Naive thymus-derived CD4-positive, alpha-beta T cell (primary cell): ENCODE measurements around the gene NPAS3. TPM values are rescaled to one million over a fixed set of nuclear protein-coding genes. Genes with fewer than 3 reads are reported as not detected.

Source experiments
- ATAC-seq: fragments of 150-1000 bp; cut with Tn5 transposase; 2 replicates; pipeline ENCODE4 v1.10.0; 2021; ENCODE audit warnings: mild to moderate bottlenecking, moderate library complexity
- CTCF ChIA-PET: fragments of 350-600 bp; sonication (Branson Sonifier 250); formaldehyde crosslinking; loops from one replicate; lab custom pipeline; 2021; ENCODE audit warnings: antibody characterized with exemption; lab: Charles Lee
- POLR2A ChIA-PET: fragments of 350-600 bp; sonication (Branson Sonifier 250); formaldehyde crosslinking; loops from one replicate; lab custom pipeline; 2021; ENCODE audit warnings: antibody characterized with exemption, inconsistent platforms; lab: Charles Lee
- DNase-seq, 9 donors: peaks; one replicate each; pipeline versions ENCODE4 v3.0.0 to v3.0.0-alpha.2; 2020 to 2022; ENCODE audit warnings: mixed read lengths in 1 of 9
- H3K27ac ChIP-seq: one replicate; pipeline ENCODE4 v1.7.0; 2013; ENCODE audit warnings: mild to moderate bottlenecking, low read depth, low read length, moderate library complexity
- H3K27me3 ChIP-seq, 2 donors: one replicate each; pipeline ENCODE4 v1.7.0; 2013; ENCODE audit warnings: low read length in 2 of 2, mild to moderate bottlenecking in 2 of 2, moderate library complexity in 2 of 2; ENCODE audit not compliant: control insufficient read depth in 2 of 2, insufficient read depth in 2 of 2
- H3K36me3 ChIP-seq, 3 experiments: 1 replicate in 2 of 3; 2 replicates in 1 of 3; pipeline ENCODE4 v1.7.0; 2013; ENCODE audit warnings: low read length in 3 of 3, mild to moderate bottlenecking in 3 of 3, moderate library complexity in 1 of 3; ENCODE audit not compliant: insufficient read depth in 3 of 3, control insufficient read depth in 2 of 3
- H3K4me1 ChIP-seq, 2 donors: one replicate each; pipeline ENCODE4 v1.7.0; 2013; ENCODE audit warnings: low read length in 2 of 2, mild to moderate bottlenecking in 2 of 2, moderate library complexity in 1 of 2; ENCODE audit not compliant: control insufficient read depth in 2 of 2, insufficient read depth in 2 of 2
- H3K4me3 ChIP-seq: 2 replicates; pipeline ENCODE4 v1.7.0; 2013; ENCODE audit warnings: mild to moderate bottlenecking, low read length
- H3K9me3 ChIP-seq, 3 experiments: 1 replicate in 2 of 3; 2 replicates in 1 of 3; pipeline ENCODE4 v1.7.0; 2013; ENCODE audit warnings: low read length in 3 of 3; ENCODE audit not compliant: control insufficient read depth in 2 of 3
- H3K27ac Mint-ChIP-seq, 9 donors: one replicate each; pipeline ENCODE4 v1.8.0; 2020 to 2022; ENCODE audit warnings: mixed read lengths in 9 of 9, mild to moderate bottlenecking in 8 of 9, moderate library complexity in 5 of 9, inconsistent platforms in 2 of 9
- H3K27me3 Mint-ChIP-seq, 5 donors: one replicate each; pipeline ENCODE4 v1.8.0; 2021 to 2022; ENCODE audit warnings: mixed read lengths in 5 of 5, mild to moderate bottlenecking in 1 of 5
- H3K36me3 Mint-ChIP-seq, 5 donors: one replicate each; pipeline ENCODE4 v1.8.0; 2020 to 2022; ENCODE audit warnings: mixed read lengths in 5 of 5, mild to moderate bottlenecking in 3 of 5, inconsistent platforms in 1 of 5
- H3K4me1 Mint-ChIP-seq, 7 donors: one replicate each; pipeline ENCODE4 v1.8.0; 2020 to 2022; ENCODE audit warnings: mixed read lengths in 7 of 7, mild to moderate bottlenecking in 3 of 7, inconsistent platforms in 1 of 7
- H3K4me3 Mint-ChIP-seq, 10 donors: one replicate each; pipeline ENCODE4 v1.8.0; 2020 to 2022; ENCODE audit warnings: mild to moderate bottlenecking in 10 of 10, mixed read lengths in 10 of 10, moderate library complexity in 6 of 10, inconsistent platforms in 2 of 10
- H3K9me3 Mint-ChIP-seq, 11 donors: one replicate each; pipeline ENCODE4 v1.8.0; 2020 to 2022; ENCODE audit warnings: mixed read lengths in 11 of 11, mild to moderate bottlenecking in 4 of 11, inconsistent platforms in 1 of 11, moderate library complexity in 1 of 11
- intact Hi-C, 2 donors: fragments of 100-400 bp; cut with micrococcal nuclease; formaldehyde crosslinking; loops; one replicate each; pipeline ENCODE4 v1.15.1; 2023
- polyA plus RNA-seq, 2 donors: library from polyadenylated mRNA; unstranded; fragments of 300-500 nt; fragmentation: Illumina TruSeq; gene quantifications; one replicate each; pipeline ENCODE4 v1.2.3, GENCODE V29; 2021
- total RNA-seq, 6 experiments: library from RNA in 5 of 6; stranded (reverse) in 5 of 6; gene quantifications; 1 replicate in 5 of 6; 2 replicates in 1 of 6; pipeline ENCODE4 v1.2.3 and lab custom pipeline; 2021 to 2026

NPAS3 gene
- total and polyA plus RNA-seq, 7 experiments from 2014 or later = not detected

DNA sequence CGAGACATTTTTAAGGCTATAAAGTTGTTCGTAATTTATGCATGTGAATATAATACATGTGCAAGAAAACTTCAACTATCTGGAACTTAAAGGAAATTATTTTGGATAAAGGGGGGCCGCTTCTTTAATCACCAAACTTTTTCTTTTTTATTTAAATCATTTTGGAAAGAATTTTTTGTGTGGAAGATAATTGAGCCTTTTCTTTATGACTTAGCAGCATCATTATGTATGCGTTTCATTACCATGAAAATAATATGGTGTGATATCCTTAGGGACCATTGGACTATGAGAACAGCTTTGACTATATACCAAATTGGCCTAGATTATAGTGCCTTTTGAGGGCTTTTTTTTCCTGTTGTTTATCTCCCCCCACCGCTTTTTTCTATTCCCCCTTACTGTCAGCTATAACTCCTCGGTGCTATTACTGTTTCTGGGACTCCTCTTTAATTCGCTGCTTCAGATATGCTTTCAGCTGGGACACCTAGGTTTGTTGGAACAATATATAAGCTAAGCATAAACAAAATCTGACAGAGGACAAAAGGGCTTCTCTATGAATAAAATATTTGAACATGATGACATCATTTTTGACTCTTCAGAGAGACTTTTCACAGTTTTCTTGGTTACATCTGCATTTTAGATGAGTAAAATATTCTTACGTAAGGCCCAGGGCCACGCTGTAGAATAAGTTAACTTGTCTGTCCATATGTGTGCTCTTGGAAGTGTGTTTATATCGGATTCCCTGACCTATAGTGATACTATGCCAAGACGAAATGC is 392.7 kb downstream of the NPAS3 start:
- POLR2A ChIA-PET = no interaction called here
- H3K9me3 ChIP-seq = no peaks in the 10 kb centered on the region
- H3K4me3 Mint-ChIP-seq = no peak overlapping the region
- no peaks in the 10 kb centered on the region for H3K4me1 Mint-ChIP-seq
- no peaks in the 10 kb centered on the region for H3K4me1 ChIP-seq
- no peak for DNase-seq
- H3K27me3 ChIP-seq = no peaks in the 10 kb centered on the region
- H3K27ac ChIP-seq = no peak overlapping the region
- no peak overlapping the region for H3K27ac Mint-ChIP-seq
- H3K27me3 Mint-ChIP-seq = no peaks in the 10 kb centered on the region
- no peak for ATAC-seq
- peaks cover 0 to 4% (median 0%) of the 10 kb centered on the region in 3 experiments for H3K36me3 ChIP-seq
- H3K36me3 Mint-ChIP-seq = no peaks in the 10 kb centered on the region
- peaks cover 0 to 10% (median 0%) of the 10 kb centered on the region in 11 donors for H3K9me3 Mint-ChIP-seq
- no peak overlapping the region for H3K4me3 ChIP-seq
- CTCF ChIA-PET = no interaction called here
- intact Hi-C loops = no loop called here

DNA sequence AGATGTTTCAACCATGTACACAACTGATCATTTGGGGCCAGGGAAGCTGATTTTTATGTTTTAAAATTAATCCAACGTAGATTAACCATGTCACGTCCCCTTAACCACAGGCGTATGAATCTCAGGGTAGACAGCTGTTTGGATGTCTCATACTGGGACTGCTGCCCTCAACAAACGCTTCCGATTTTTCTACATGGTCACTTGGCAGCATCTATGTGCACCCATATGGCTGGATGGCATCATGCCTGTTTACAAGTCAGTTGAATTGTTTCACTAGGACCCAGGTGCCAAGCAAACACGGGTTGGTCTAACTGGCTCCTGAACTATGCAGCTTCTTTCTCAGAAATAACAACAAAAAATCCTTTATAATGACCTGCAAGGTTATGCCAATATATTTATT is 393.8 kb downstream of the NPAS3 start:
- Mint-ChIP-seq H3K4me3 (no peak overlapping the region), H3K36me3 (no peaks in the 10 kb centered on the region), H3K9me3 (peaks cover 0 to 16% (median 5%) of the 10 kb centered on the region in 11 donors), H3K4me1 (no peaks in the 10 kb centered on the region), H3K27me3 (no peaks in the 10 kb centered on the region), H3K27ac (no peak overlapping the region)
- intact Hi-C loops = no loop called here
- CTCF ChIA-PET = no interaction called here
- DNase-seq = no peak
- no peaks in the 10 kb centered on the region for H3K27me3 ChIP-seq
- H3K9me3 ChIP-seq = no peaks in the 10 kb centered on the region
- no peak overlapping the region for H3K4me3 ChIP-seq
- H3K27ac ChIP-seq = no peak overlapping the region
- no peaks in the 10 kb centered on the region for H3K4me1 ChIP-seq
- ATAC-seq = no peak
- POLR2A ChIA-PET = no interaction called here
- H3K36me3 ChIP-seq = peaks cover 0 to 4% (median 0%) of the 10 kb centered on the region in 3 experiments

DNA sequence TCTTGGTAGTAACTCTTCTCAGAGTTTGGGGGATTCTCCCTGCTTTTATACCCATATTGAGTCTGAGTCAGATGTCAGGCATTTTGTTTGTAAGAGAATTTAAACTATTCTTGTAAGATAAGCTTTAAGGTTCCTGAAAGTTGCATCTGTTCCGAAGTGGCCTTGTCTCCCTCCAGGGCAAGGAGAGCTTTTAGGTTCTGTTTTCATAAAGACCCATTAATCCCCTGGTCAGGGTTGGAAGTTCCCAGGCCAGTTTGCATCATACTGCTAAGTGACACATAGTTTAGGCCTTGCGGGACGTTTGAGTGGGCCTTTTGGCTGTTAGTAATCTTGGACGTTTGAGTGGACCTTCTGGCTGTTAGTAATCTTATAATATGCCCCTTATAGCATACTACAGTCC is 396.7 kb downstream of the NPAS3 start:
- H3K36me3 Mint-ChIP-seq = no peaks in the 10 kb centered on the region
- Histone ChIP-seq H3K4me1 (no peaks in the 10 kb centered on the region), H3K9me3 (no peaks in the 10 kb centered on the region)

DNA sequence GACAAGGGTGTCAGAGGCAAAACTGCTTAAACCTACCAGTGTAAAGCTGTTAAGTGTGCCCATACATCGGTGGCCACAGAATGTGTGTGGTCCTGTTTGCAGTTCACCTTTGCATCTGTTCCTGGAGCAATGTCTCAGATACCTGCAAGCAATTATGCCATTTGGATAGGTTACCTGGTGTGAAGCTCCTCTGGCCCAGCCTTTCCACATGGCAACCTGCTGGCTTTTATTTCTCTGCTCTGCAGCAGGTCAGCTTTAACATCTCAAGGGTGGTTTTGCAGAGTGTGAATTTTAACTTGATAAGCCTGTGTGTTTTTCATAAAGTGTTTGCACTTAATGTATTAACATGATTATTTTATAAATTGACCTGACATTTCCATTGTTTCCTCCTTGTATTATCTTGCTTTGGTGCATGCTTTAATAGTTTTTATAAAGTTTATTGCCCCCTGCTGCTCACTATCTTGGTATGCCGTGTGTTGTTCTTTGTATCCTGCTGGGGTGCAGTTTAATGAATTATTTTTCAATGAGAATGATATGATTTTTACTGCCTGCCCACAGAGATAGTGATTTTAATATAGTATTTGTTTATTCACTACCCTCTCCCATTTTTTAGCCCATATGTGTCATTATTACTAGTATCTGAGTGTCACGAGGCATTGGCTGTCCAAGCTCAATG is 403.8 kb downstream of the NPAS3 start:
- Histone ChIP-seq H3K36me3 (no peaks in the 10 kb centered on the region), H3K4me3 (no peak overlapping the region), H3K4me1 (no peaks in the 10 kb centered on the region), H3K9me3 (no peaks in the 10 kb centered on the region), H3K27ac (no peak overlapping the region), H3K27me3 (no peaks in the 10 kb centered on the region)
- no peak for ATAC-seq
- ChIA-PET POLR2A (no interaction called here), CTCF (no interaction called here)
- Mint-ChIP-seq H3K27ac (no peak overlapping the region), H3K9me3 (peaks cover 0 to 10% (median 4%) of the 10 kb centered on the region in 11 donors), H3K4me3 (no peak overlapping the region), H3K4me1 (no peaks in the 10 kb centered on the region), H3K36me3 (no peaks in the 10 kb centered on the region), H3K27me3 (peaks cover 0 to 15% (median 0%) of the 10 kb centered on the region in 5 donors)
- no peak for DNase-seq
- intact Hi-C loops = no loop called here

More for the DNA sequence above, 396.7 kb downstream of the NPAS3 start:
- H3K27me3 Mint-ChIP-seq = no peaks in the 10 kb centered on the region
- H3K4me1 Mint-ChIP-seq = no peaks in the 10 kb centered on the region
- peaks cover 0 to 4% (median 0%) of the 10 kb centered on the region in 3 experiments for H3K36me3 ChIP-seq
- ATAC-seq = no peak
- peaks cover 0 to 12% (median 5%) of the 10 kb centered on the region in 11 donors for H3K9me3 Mint-ChIP-seq
- no peaks in the 10 kb centered on the region for H3K27me3 ChIP-seq
- no peak for DNase-seq
- ChIA-PET CTCF (no interaction called here), POLR2A (no interaction called here)
- no peak overlapping the region for H3K27ac Mint-ChIP-seq
- no peak overlapping the region for H3K27ac ChIP-seq
- no peak overlapping the region for H3K4me3 ChIP-seq
- intact Hi-C loops = no loop called here
- H3K4me3 Mint-ChIP-seq = no peak overlapping the region

DNA sequence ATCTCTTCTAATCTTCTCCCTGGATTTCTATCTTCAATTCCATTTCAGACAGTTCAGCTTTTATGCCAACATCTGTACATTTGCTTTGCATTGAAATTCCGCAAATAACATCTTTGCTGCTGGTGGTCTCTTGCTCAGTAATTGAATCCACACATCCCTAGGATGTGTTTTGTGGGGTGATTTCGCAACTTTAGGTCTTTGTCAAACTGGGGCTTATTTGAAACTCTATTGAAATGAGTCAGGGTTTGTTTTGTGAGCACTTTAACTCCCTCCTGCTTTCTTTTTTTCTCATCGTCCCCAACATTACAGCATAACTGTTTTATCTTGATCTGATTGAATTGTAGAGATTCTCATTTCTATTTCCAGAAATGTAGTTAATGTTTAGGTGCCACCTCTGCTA is 404.3 kb downstream of the NPAS3 start:
- intact Hi-C loops = no loop called here

DNA sequence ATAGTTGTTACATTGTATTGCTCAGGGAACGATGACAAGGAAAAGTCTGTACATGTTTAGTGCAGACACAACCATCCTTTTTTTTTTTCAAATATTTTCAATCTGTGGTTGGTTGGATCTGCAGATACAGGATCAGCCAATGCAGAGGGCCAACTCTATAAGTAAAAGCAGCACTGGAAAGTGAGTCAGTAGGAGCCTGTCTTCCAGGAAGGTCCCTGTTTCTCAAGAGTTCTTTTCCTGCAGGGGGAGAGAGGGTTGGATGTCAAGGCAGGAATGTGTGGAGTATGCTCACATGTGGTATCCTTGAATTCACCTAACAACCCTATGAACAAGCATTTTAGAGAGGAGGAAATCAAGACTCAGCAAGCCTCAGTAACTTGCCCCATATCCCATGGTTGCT is 409.1 kb downstream of the NPAS3 start:
- peaks cover 0 to 9% (median 0%) of the 10 kb centered on the region in 5 donors for H3K27me3 Mint-ChIP-seq
- no peak for ATAC-seq
- Histone ChIP-seq H3K27me3 (no peaks in the 10 kb centered on the region), H3K36me3 (no peaks in the 10 kb centered on the region), H3K4me1 (no peaks in the 10 kb centered on the region), H3K9me3 (no peaks in the 10 kb centered on the region), H3K27ac (no peak overlapping the region), H3K4me3 (no peak overlapping the region)
- DNase-seq = no peak
- H3K4me1 Mint-ChIP-seq = no peaks in the 10 kb centered on the region
- H3K36me3 Mint-ChIP-seq = no peaks in the 10 kb centered on the region
- ChIA-PET POLR2A (no interaction called here), CTCF (no interaction called here)
- peaks cover 0 to 7% (median 3%) of the 10 kb centered on the region in 11 donors for H3K9me3 Mint-ChIP-seq
- H3K4me3 Mint-ChIP-seq = no peak overlapping the region
- no peak overlapping the region for H3K27ac Mint-ChIP-seq
- intact Hi-C loops = no loop called here

More for the DNA sequence above, 404.3 kb downstream of the NPAS3 start:
- ATAC-seq (no peak), DNase-seq (no peak)
- Mint-ChIP-seq H3K9me3 (peaks cover 0 to 9% (median 4%) of the 10 kb centered on the region in 11 donors), H3K27me3 (peaks cover 0 to 15% (median 0%) of the 10 kb centered on the region in 5 donors), H3K4me3 (no peak overlapping the region), H3K36me3 (no peaks in the 10 kb centered on the region), H3K4me1 (no peaks in the 10 kb centered on the region), H3K27ac (no peak overlapping the region)
- ChIA-PET CTCF (no interaction called here), POLR2A (no interaction called here)
- Histone ChIP-seq H3K9me3 (no peaks in the 10 kb centered on the region), H3K4me3 (no peak overlapping the region), H3K27me3 (no peaks in the 10 kb centered on the region), H3K4me1 (no peaks in the 10 kb centered on the region), H3K27ac (no peak overlapping the region), H3K36me3 (no peaks in the 10 kb centered on the region)
